ENCODE measurements around the gene NQO2.

DNA sequence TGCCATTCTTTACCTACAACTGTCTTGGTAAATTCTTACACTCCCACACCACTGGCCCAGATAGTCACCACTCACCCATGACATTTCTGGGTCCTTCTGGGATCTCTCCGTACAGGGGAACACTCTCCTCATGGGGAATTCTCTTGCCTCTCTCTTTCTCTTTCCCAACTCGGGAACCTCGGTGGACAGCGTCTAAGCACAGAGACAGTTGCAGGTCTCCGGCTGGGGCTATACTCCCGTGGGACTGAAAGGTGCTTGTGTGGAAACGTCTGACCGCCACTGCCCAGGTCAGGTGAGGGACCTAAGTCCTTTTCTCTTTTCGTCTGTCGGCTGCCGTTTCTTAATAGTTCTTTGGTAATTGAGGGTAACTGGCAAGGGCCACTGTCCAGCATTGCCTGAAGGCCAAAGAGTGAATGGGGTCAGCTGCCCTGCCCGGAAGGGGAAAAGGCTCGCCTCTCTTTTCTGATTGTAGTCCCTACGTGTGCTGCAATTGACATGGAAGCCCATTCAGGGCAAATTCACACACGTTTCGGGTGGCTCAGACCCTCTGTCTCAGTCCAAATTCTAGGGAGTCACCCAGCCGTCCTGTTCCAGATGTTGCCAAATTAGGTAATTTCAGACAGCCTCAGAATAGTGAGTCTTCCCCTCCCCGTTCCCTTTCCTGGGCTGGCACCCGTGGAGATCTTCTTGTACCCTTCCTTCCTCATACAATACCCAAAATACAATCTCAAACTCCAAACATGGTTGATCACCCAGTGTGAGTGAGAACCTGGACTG lies 37.4 kb downstream of the NQO2 start:
- TF ChIP-seq POLR2A (IDR thresholded peaks at IDR 0.05): no peak
- TF ChIP-seq, protein P1, sequence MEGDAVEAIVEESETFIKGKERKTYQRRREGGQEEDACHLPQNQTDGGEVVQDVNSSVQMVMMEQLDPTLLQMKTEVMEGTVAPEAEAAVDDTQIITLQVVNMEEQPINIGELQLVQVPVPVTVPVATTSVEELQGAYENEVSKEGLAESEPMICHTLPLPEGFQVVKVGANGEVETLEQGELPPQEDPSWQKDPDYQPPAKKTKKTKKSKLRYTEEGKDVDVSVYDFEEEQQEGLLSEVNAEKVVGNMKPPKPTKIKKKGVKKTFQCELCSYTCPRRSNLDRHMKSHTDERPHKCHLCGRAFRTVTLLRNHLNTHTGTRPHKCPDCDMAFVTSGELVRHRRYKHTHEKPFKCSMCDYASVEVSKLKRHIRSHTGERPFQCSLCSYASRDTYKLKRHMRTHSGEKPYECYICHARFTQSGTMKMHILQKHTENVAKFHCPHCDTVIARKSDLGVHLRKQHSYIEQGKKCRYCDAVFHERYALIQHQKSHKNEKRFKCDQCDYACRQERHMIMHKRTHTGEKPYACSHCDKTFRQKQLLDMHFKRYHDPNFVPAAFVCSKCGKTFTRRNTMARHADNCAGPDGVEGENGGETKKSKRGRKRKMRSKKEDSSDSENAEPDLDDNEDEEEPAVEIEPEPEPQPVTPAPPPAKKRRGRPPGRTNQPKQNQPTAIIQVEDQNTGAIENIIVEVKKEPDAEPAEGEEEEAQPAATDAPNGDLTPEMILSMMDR (IDR thresholded peaks at IDR 0.05): no peak
- TF ChIP-seq POLR2AphosphoS5 (IDR thresholded peaks at IDR 0.05): no peak
